Measurements from ENCODE around the gene HSCB.
"Not testable (repeated sequence)": the region's sequence is repeated elsewhere in the genome, so short reads cannot be mapped to it uniquely, and the experiment has no call there.

Gene HSCB

GRCh38 chr22:28737701-28738100 is 4.1 kb upstream of the HSCB start:
- TF ChIP-seq CTCF (IDR thresholded peaks at IDR 0.05; ENCODE audit: control insufficient read depth, insufficient read depth, low read depth, low read length, missing control alignments) = no peak
- H3K4me3 ChIP-seq (ENCODE audit: control insufficient read depth, low read depth, low read length) = no peak overlapping the region

GRCh38 chr22:28738876-28739275 is 3.0 kb upstream of the HSCB start:
- H3K4me3 ChIP-seq (ENCODE audit: control insufficient read depth, low read depth, low read length); DNase-seq (ENCODE audit: low read depth): not testable (repeated sequence)

More at GRCh38 chr22:28737701-28738100, 4.1 kb upstream of the HSCB start:
- no peak for DNase-seq (ENCODE audit: low read depth)

GRCh38 chr22:28741200-28741784 is 547 bp upstream of the HSCB start:
- H3K4me3 ChIP-seq (ENCODE audit: control insufficient read depth, low read depth, low read length) = peak overlapping the region; percentile 84
- DNase-seq (ENCODE audit: low read depth) = no peak
- no peak for TF ChIP-seq CTCF (IDR thresholded peaks at IDR 0.05; ENCODE audit: control insufficient read depth, insufficient read depth, low read depth, low read length, missing control alignments)

GRCh38 chr22:28742562-28742962 is 723 bp downstream of the HSCB start:
- DNase-seq (ENCODE audit: low read depth) = no peak
- H3K4me3 ChIP-seq (ENCODE audit: control insufficient read depth, low read depth, low read length) = peak overlapping the region; percentile 84
- no peak for TF ChIP-seq CTCF (IDR thresholded peaks at IDR 0.05; ENCODE audit: control insufficient read depth, insufficient read depth, low read depth, low read length, missing control alignments)

- no peak for DNase-seq (ENCODE audit: low read depth)
- no peak overlapping the region for H3K4me3 ChIP-seq (ENCODE audit: control insufficient read depth, low read depth, low read length)
- no peak for TF ChIP-seq CTCF (IDR thresholded peaks at IDR 0.05; ENCODE audit: control insufficient read depth, insufficient read depth, low read depth, low read length, missing control alignments)
These were observed 2.0 kb downstream of the HSCB start for GRCh38 chr22:28743852-28744251.

GRCh38 chr22:28750471-28750881 is 8.6 kb downstream of the HSCB start:
- TF ChIP-seq CTCF (IDR thresholded peaks at IDR 0.05; ENCODE audit: control insufficient read depth, insufficient read depth, low read depth, low read length, missing control alignments) = no peak
- no peak for DNase-seq (ENCODE audit: low read depth)
- H3K4me3 ChIP-seq (ENCODE audit: control insufficient read depth, low read depth, low read length) = no peak overlapping the region

GRCh38 chr22:28754512-28754911 is 12.7 kb downstream of the HSCB start:
- not testable (repeated sequence) for DNase-seq (ENCODE audit: low read depth); H3K4me3 ChIP-seq (ENCODE audit: control insufficient read depth, low read depth, low read length)

Measured in AG09309 (cell line).